T follicular helper cell (primary cell): Measurements from ENCODE around the gene CFAP221.

Experiments used
- DNase-seq: peaks from one replicate; pipeline ENCODE4 v3.0.0-alpha.2; 2020; ENCODE audit warnings: low read depth
- total RNA-seq, 2 experiments: gene quantifications; one replicate each; lab custom pipeline; 2026; lab: John Stamatoyannopoulos, UW

CFAP221 gene
- total RNA-seq: 0 reads per million in 2 experiments

DNA sequence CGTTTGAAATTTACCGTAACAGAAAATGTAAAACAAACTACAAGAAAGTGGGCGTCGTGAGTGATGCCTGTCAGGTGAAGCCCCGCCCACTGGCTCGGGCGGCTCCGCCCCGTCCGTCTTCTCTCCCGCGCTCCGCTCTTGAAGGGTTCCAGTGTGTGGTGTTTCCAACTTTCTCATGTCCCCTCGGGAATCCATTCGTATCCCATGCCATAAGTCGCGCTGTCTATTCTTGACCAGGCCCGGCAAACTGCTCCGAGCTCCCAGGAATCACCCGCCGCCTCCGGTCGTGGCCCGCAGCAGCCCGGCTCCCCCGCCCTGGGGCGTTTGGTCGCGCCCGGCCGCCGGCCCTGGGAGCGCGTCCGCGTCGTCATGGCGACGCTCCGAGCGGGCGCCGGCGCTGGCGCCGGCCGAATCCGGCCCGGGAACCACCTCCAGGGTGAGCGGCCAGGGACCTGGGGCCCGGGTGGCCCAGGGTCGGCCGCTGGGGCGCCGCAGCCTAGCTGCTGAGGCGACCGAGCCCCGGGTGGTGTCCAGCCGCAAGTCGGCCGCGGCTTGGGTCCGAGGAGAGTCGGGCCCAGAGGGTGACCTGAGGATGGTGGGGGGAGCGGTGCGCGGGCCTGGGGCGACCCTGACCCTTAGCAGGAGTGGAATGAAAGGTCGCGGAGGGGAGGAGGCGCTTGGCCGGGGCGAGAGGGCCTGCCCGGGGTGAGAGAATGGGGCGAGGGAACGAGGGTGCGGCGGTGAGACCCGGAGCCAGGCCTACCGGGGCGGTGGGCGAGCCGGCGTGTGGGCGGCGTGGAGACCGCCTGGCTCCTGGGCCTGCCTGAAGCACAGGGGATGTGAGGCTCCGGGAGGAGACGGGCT is at the start of gene CFAP221:
TSS of gene CFAP221 (plus strand) at position 375 of the 864 bp plus-strand sequence. CDS start 1,683 bp downstream, outside the sequence.
- no peak for DNase-seq

GRCh38 chr2:119495948-119496347 is 48.3 kb upstream of the CFAP221 start:
- no peak for DNase-seq

DNA sequence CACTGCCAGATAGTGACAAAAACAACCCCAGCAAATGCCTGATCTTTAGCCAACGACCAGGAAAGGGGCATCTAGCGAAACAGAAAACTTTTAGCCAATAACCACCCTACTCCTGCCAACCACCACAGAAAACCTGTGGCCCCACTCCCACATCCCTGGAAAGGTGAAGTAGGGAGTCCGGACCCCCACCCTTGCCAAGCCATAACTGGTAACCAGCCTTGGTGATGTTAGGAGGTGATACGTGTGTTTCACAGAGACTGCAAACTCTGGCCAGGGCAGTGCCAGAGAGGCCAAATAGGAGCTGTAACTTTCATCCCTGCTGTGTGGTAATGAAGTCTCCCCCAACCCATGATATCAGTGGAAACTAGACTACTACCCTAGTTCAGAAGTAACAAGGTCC is 47.6 kb upstream of the CFAP221 start:
- DNase-seq: no peak

DNA sequence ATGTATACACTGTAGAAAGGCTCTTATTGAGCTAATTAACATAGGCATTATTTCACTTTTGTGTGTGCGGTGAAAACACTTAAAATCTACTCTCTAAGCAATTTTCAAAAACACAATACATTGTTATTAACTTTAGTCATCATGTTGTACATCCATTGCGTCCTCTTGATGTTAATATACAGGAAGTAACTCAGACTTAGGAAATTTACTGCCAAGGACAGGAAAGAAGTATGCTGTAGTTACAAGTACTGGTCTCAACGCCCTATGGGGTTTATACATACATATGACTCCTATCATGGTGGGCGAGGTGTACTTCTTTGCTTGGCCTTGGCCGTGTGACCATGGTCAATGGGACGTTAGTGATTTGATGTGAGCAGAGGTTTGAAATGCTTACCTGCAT is 35.5 kb upstream of the CFAP221 start:
- no peak for DNase-seq

DNA sequence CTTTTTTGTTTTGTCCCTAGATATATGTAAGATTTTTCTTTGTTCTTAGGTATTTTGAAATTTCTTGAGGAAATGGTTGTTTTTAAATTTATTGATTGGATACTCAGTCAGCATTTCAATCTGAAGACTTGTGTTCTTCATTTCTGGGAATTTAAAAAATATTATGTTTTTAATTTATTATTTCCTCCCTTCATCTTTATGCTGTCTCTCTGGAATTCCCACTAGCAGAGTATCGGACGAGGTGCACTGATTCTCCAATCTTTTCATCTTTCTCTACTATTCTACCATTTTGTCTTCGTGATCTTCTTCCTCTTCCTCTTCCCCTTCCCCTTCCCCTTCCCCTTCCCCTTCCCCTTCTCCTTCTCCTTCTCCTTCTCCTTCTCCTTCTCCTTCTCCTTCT is 32.3 kb upstream of the CFAP221 start:
- DNase-seq: no peak

DNA sequence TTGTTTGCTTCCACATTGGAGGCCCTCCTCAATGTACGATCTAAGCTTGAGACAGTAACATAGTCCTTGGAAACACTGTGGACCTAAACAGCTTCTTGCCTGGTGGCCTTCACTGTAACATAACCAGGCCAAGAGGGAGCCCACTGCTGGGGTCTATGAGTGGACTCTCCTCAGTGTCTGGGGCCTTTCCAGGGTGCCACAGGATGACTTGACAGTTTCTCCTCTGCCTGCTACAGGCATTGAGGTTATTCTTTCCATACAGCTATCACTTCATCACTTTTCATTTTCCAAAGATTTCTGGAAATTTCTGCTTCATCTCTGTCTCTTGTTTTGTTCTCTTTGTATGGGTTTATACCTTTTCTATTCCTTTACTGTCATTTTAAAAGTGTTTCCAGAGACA is 31.3 kb upstream of the CFAP221 start:
- no peak for DNase-seq

DNA sequence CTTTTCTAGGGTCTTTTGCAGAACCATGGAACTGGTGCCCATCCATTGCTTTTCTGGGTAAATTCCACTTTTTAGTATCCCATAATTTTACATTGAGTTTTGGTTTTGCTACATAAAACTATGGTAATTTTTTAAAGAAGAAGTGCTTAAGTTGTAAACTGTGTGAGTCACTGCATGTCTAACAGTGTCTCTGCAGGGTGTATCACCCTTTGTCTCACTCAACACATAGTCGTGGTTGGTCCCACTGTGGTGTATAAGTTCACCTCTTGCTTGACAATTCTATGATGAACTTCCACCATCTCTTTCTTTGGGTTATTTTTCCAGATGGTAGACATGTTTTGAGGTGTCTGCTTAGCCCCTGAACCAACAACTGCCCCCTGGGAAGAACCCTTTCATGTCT is 30.4 kb upstream of the CFAP221 start:
- DNase-seq: no peak

GRCh38 chr2:119516121-119516520 is 28.1 kb upstream of the CFAP221 start:
- no peak for DNase-seq

GRCh38 chr2:119517433-119517832 is 26.8 kb upstream of the CFAP221 start:
- peak; percentile 4 for DNase-seq

- no peak for DNase-seq
Measured at GRCh38 chr2:119518401-119519056, 25.7 kb upstream of the CFAP221 start.

GRCh38 chr2:119519057-119519408 is 25.2 kb upstream of the CFAP221 start:
- no peak for DNase-seq

GRCh38 chr2:119520696-119521432 is 23.4 kb upstream of the CFAP221 start:
- DNase-seq: no peak

- DNase-seq: no peak
Measured at GRCh38 chr2:119521433-119522050, 22.7 kb upstream of the CFAP221 start.

GRCh38 chr2:119522671-119523070 is 21.6 kb upstream of the CFAP221 start:
- no peak for DNase-seq

DNA sequence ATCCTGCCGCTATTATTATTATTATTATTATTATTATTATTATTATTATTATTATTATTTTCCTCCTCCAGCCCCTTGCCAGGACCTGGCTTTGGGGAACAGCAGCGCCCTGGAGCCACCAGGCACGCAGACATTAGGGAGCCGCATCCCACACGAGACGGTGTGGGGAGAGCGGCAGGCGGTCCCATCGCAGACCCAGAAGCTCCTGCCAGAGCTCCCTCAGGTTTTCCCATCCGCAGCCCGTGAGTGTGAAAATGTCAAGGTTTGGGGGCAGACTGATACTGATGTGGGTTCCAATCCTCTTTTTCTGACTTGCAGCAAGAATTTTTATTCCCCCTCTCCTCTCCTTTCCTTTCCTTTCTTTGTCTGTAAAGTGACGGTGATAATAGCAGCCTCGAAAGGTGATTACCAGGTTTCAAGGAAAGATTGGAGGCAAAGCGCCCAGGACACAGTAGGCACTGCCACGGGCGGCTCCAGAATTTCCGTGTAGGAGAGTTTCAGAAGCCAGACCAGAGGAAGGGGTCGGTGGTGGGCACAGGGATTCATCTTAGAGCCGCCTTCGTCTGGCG is 20.8 kb upstream of the CFAP221 start:
- no peak for DNase-seq

DNA sequence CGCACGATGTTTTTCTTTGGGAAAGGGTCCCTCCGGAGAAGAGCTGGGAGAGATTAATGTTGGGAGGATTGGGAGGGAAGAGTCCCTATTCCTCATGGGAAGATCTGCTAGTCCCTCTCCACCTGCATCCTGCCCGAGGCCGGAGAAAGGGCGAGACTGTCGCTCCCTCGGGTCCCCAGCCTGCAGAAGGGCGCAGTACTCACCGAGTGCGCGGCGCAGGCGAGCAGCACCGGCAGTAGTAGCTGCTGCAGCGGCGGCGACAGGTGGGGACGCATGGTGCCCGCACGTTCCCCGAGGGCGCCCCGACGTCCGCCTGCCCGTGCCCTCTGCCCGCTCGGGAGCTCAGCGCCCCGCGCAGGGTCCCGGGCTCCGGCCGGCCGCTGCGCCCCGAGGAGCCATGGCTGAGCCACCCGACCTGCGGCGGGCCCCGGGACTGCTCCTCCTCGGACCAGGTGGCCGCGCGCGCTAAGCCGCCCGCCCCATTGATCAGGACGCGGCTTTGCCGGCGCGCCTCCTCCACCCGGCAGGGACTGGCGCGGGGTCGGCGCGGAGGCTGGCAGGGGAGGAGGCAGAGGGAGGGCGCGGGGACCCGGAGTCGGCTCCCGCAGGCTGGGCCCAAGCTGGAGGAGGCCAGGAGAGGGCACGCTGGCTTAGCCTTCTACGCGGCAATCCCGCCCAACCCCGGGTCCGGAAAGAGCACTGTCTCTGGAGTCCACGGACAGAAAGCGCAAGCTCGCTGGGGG is 20.1 kb upstream of the CFAP221 start, which contains the start of gene SCTR:
TSS of gene SCTR (minus strand) at position 532 of the 743 bp plus-strand sequence. CDS start at position 275, 257 bp downstream.
- no peak for DNase-seq

DNA sequence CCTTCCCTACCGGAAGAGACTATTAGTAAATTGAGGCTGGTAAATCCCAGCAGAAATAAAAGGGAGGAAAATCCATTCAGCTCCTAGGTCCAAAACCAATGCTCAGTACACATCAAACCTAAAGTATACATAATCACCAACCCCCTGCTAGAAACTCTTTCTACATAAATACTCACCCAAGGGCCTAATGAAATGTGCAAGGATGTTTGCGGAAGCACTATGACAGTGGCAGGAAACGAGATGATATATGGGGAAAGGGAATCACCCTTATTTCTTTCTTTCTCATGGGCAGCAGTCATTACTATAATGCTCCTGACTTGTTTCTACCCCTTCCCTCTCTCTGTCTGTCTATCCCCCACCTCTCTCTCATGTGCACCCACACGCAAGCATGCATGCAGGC is 18.6 kb upstream of the CFAP221 start:
- no peak for DNase-seq

- no peak for DNase-seq
Measured at GRCh38 chr2:119527999-119528398, 16.2 kb upstream of the CFAP221 start.

GRCh38 chr2:119531292-119531691 is 13.0 kb upstream of the CFAP221 start:
- DNase-seq: no peak

DNA sequence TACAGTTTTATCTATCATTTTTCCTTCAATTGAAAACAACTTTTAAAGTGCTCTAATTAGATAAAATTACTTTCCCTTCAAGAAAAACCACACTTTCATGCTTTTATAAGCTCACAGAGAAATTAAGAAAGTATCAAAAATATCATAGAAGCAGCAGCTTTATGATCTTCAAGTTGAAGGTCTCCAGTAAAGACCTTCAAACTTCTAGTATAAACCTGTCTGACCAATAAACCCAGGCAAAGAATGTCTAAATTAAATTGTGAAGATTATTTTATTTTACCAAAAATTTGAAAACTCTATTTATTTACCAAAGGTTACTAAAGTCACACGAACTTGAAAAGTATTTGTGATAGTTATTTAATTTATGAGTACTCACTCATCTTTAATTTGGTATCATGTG is 10.7 kb upstream of the CFAP221 start:
- no peak for DNase-seq

DNA sequence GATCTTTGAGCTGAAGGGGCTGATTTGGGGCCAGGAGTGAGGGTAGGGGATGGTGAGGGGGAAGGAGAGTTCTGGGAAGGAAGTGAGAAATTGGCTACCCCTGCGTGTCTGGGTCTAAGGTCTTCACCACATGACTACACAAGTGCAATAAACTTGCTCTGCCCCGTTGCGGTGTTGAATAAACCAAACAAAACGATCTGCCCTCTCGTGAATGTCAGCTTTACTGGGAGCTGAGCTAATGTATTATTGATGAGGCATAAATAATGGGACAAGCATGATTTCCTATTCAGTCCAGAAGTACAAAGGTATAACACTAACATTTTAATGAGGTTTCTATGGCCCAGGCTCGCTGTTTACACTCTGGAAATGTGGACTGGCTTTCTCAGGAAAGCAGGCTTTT is 8.0 kb upstream of the CFAP221 start:
- DNase-seq: no peak
